A673 (cell line): ENCODE measurements around the gene CEACAM1. TPM values are rescaled to one million over a fixed set of nuclear protein-coding genes. Genes with fewer than 3 reads are reported as not detected.

Experiments used
- BruUV-seq: library from RNA; stranded (reverse); fragments of 400-500 nt; replicated peaks from 2 replicates; lab custom pipeline; 2021; lab: Mats Ljungman, UMichigan
- CTCF ChIA-PET: fragments of 300-600 bp; sonication (Branson Sonifier 250); formaldehyde crosslinking; loops from one replicate; lab custom pipeline; 2022; ENCODE audit warnings: antibody characterized with exemption; lab: Charles Lee
- POLR2A ChIA-PET: fragments of 300-600 bp; sonication (Branson Sonifier 250); formaldehyde crosslinking; loops from one replicate; lab custom pipeline; 2022; ENCODE audit warnings: antibody characterized with exemption; ENCODE audit not compliant: low non-redundant PET; lab: Charles Lee
- DNase-seq: peaks from one replicate; pipeline ENCODE4 v3.0.0-alpha.2; 2015; ENCODE audit warnings: low spot score
- H3K27ac ChIP-seq: fragments of 200-600 bp; sonication (generic); 2 replicates; pipeline ENCODE4 v1.5.1; 2016; ENCODE audit warnings: mixed run types, low read depth, mild to moderate bottlenecking, mixed read lengths, antibody characterized with exemption, low read length; ENCODE audit not compliant: poor library complexity, severe bottlenecking
- H3K27me3 ChIP-seq: fragments of 200-600 bp; sonication (generic); replicated peaks from 2 replicates; pipeline ENCODE4 v1.6.1; 2017; ENCODE audit warnings: mixed run types, low read depth, mild to moderate bottlenecking, mixed read lengths, antibody characterized with exemption, low read length; ENCODE audit not compliant: insufficient read depth, poor library complexity
- H3K36me3 ChIP-seq: fragments of 200-600 bp; sonication (generic); 2 replicates; pipeline ENCODE4 v1.6.1; 2016; ENCODE audit warnings: mixed run types, mild to moderate bottlenecking, mixed read lengths, antibody characterized with exemption, low read length; ENCODE audit not compliant: insufficient read depth, poor library complexity, severe bottlenecking
- H3K4me1 ChIP-seq: fragments of 200-600 bp; sonication (generic); 2 replicates; pipeline ENCODE4 v1.6.1; 2017; ENCODE audit warnings: mixed run types, mild to moderate bottlenecking, mixed read lengths, antibody characterized with exemption, low read length; ENCODE audit not compliant: insufficient read depth, poor library complexity, severe bottlenecking
- H3K4me3 ChIP-seq: fragments of 200-600 bp; sonication (generic); 2 replicates; pipeline ENCODE4 v1.5.1; 2016; ENCODE audit warnings: low read depth, mixed run types, mild to moderate bottlenecking, mixed read lengths, low read length; ENCODE audit not compliant: poor library complexity, severe bottlenecking
- H3K9me3 ChIP-seq: fragments of 200-600 bp; sonication (generic); 2 replicates; pipeline ENCODE4 v1.6.1; 2016; ENCODE audit warnings: mixed run types, low read depth, mild to moderate bottlenecking, mixed read lengths, antibody characterized with exemption, low read length; ENCODE audit not compliant: poor library complexity, severe bottlenecking
- CTCF ChIP-seq: fragments of 300-800, 200-600 bp; sonication (generic); conservative IDR thresholded peaks from 2 replicates; pipeline ENCODE4 v1.5.1; 2017; ENCODE audit warnings: low read depth, mild to moderate bottlenecking, antibody characterized with exemption, low read length, moderate library complexity, mixed read lengths
- EZH2 ChIP-seq: fragments of 200-600 bp; sonication (generic); IDR thresholded peaks from 2 replicates; pipeline ENCODE4 v1.6.1; 2017; ENCODE audit warnings: borderline replicate concordance, low read depth, mild to moderate bottlenecking, mixed read lengths, antibody characterized with exemption, low read length; ENCODE audit not compliant: poor library complexity, severe bottlenecking
- intact Hi-C: fragments of 100-400 bp; cut with micrococcal nuclease; formaldehyde crosslinking; loops from one replicate; pipeline ENCODE4 v1.10.0; 2022; ENCODE audit not compliant: unreplicated experiment
- total RNA-seq: library from RNA; stranded (reverse); gene quantifications from 2 replicates; pipeline ENCODE4 v1.2.3, GENCODE V29; 2021

CEACAM1 gene
- total RNA-seq, 1 experiment from 2014 or later = 0.64 TPM

DNA sequence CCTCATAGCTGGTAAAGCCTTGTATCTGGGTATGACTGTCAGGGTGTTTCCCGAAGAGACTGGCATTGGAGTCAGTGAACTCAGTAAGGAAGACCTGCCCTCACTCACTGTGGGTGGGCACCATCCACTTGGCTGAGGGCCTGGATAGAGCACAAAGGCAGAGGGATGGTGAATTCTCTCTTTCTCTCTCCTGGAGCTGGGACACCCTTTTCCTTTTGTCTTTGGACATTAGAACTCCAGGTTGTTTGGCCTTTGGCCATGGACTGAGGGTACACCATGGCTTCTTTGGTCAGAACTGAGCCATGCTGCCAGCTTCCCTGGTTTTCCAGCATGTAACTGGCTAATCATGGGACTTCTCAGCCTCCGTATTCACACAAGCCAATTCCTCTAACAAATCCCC is 4.6 kb upstream of the CEACAM1 start:
- BruUV-seq = no TSS peak
- Histone ChIP-seq H3K9me3 (no peaks in the 10 kb centered on the region), H3K4me3 (no peak overlapping the region), H3K27me3 (peaks cover 7% of the 10 kb centered on the region), H3K36me3 (no peaks in the 10 kb centered on the region), H3K27ac (no peak overlapping the region), H3K4me1 (peaks cover 11% of the 10 kb centered on the region)
- POLR2A ChIA-PET = no interaction called here
- TF ChIP-seq CTCF (no peak), EZH2 (no peak)
- CTCF ChIA-PET = no interaction called here
- intact Hi-C loops = no loop called here
- no peak for DNase-seq

GRCh38 chr19:42531313-42531712 is 3.0 kb upstream of the CEACAM1 start:
- no peaks in the 10 kb centered on the region for H3K36me3 ChIP-seq
- ChIA-PET POLR2A (no interaction called here), CTCF (no interaction called here)
- H3K9me3 ChIP-seq = no peaks in the 10 kb centered on the region
- H3K4me3 ChIP-seq = no peak overlapping the region
- no peak overlapping the region for H3K27ac ChIP-seq
- TF ChIP-seq CTCF (no peak), EZH2 (no peak)
- H3K27me3 ChIP-seq = peaks cover 7% of the 10 kb centered on the region
- BruUV-seq = no TSS peak
- DNase-seq = no peak
- peaks cover 12% of the 10 kb centered on the region for H3K4me1 ChIP-seq
- intact Hi-C loops = no loop called here

- Histone ChIP-seq H3K4me3 (no peak overlapping the region), H3K4me1 (peaks cover 12% of the 10 kb centered on the region), H3K9me3 (no peaks in the 10 kb centered on the region), H3K27ac (no peak overlapping the region), H3K27me3 (no peaks in the 10 kb centered on the region), H3K36me3 (no peaks in the 10 kb centered on the region)
- TF ChIP-seq EZH2 = no peak
- peak; percentile 96 for TF ChIP-seq CTCF
- peak; percentile 62 for DNase-seq
- BruUV-seq = no TSS peak
- ChIA-PET POLR2A (no interaction called here), CTCF (interaction anchor here (0.7 to 1.1 kb wide), 2 partner anchors 79 to 1804 kb away, joined by 3 to 9 read pairs; no protein-coding TSS in a partner anchor)
- intact Hi-C loops = loop anchor here (1.0 kb wide), 1 partner anchor 79 kb away; no protein-coding TSS in a partner anchor
Observed at GRCh38 chr19:42529248-42529764, 1.0 kb upstream of the CEACAM1 start.
